NCI-H1092 (cell line): ENCODE measurements around the gene TGM3.

ENCODE experiments used
- DNase-seq: peaks from one replicate; lab custom pipeline; 2025; lab: John Stamatoyannopoulos, UW

Gene TGM3

GRCh38 chr20:2379511-2380229, 83.9 kb downstream of the TGM3 start:
- no peak for DNase-seq

- DNase-seq: no peak
These were observed 84.8 kb downstream of the TGM3 start, which contains the start of gene TGM6 for GRCh38 chr20:2380601-2381000. Gene TGM6 (plus strand): TSS chr20:2380901. CDS start chr20:2380969, 68 bp downstream.

- DNase-seq: no peak
These were observed 85.5 kb downstream of the TGM3 start for GRCh38 chr20:2381303-2381702.

- no peak for DNase-seq
These were observed 87.0 kb downstream of the TGM3 start for GRCh38 chr20:2382833-2383232.

GRCh38 chr20:2385026-2385425, 89.2 kb downstream of the TGM3 start:
- DNase-seq: no peak

GRCh38 chr20:2385496-2385895, 89.7 kb downstream of the TGM3 start:
- no peak for DNase-seq

GRCh38 chr20:2386516-2387179, 90.8 kb downstream of the TGM3 start:
- no peak for DNase-seq

GRCh38 chr20:2387180-2387577, 91.4 kb downstream of the TGM3 start:
- no peak for DNase-seq

- DNase-seq: no peak
These were observed 91.8 kb downstream of the TGM3 start for GRCh38 chr20:2387580-2387979.
